DND-41 (cell line): ENCODE data around the gene APPL2.

ENCODE experiments used
- CTCF ChIP-seq: IDR thresholded peaks from 2 replicates; pipeline ENCODE4 v1.5.1; 2012; ENCODE audit warnings: borderline replicate concordance, low read length, moderate library complexity, mild to moderate bottlenecking; ENCODE audit not compliant: poor library complexity, severe bottlenecking; ENCODE audit errors: extremely low read depth
- EZH2 ChIP-seq: IDR thresholded peaks from 3 replicates; pipeline ENCODE4 v1.6.1; 2012; ENCODE audit warnings: borderline replicate concordance, low read depth, mild to moderate bottlenecking, moderate library complexity, low read length, inconsistent platforms; ENCODE audit not compliant: severe bottlenecking

GRCh38 chr12:105279460-105280056 is 43.6 kb upstream of the APPL2 start:
- TF ChIP-seq CTCF, result peak; percentile 83
- no peak for TF ChIP-seq EZH2
